Measurements from ENCODE around the gene RNF220. TPM values are rescaled to one million over a fixed set of nuclear protein-coding genes. Genes with fewer than 3 reads are reported as not detected.

The RNF220 gene
- total and polyA plus RNA-seq, 2 of the 13 experiments (the other 11 are each of a cell fraction or from before 2014, with no cell fraction given): 48.2 to 72.1 TPM

GRCh38 chr1:44674113-44675000, 269.3 kb downstream of the RNF220 start, which contains the start of the genes ARMH1 and TMEM53 (continued):
- TF ChIP-seq GFI1 (CRISPR knock-in tag; IDR thresholded peaks at IDR 0.05; ENCODE audit: borderline replicate concordance) (0 out of 2 replicates have a peak, but pooled peaks have one; percentile 21), RFXANK (CRISPR knock-in tag; IDR thresholded peaks at IDR 0.05) (peak; percentile 82; the same call in 1 of the 2 replicates), SIX4 (CRISPR knock-in tag; IDR thresholded peaks at IDR 0.05) (no peak), ZFP41 (CRISPR knock-in tag; IDR thresholded peaks at IDR 0.05; ENCODE audit: borderline replicate concordance) (no peak), DMAP1 (CRISPR knock-in tag; IDR thresholded peaks at IDR 0.05) (peak; percentile 77), RFXAP (CRISPR knock-in tag; IDR thresholded peaks at IDR 0.05; ENCODE audit: borderline replicate concordance) (peak; percentile 99), CREM (IDR thresholded peaks at IDR 0.05) (peak; percentile 61), CREM (CRISPR knock-in tag; IDR thresholded peaks at IDR 0.05) (no peak), DBP (CRISPR knock-in tag; IDR thresholded peaks at IDR 0.05; ENCODE audit: not compliant biosample characterization) (no peak), E2F2 (CRISPR knock-in tag; IDR thresholded peaks at IDR 0.05; ENCODE audit: borderline replicate concordance) (no peak), ZNF256 (CRISPR knock-in tag; conservative IDR thresholded peaks at IDR 0.05) (no peak), ZNF709 (CRISPR knock-in tag; IDR thresholded peaks at IDR 0.05) (peak; percentile 62), ZNF766 (CRISPR knock-in tag; IDR thresholded peaks at IDR 0.05; ENCODE audit: borderline replicate concordance) (peak; percentile 52; the same call in 1 of the 2 replicates), ZNF33B (CRISPR knock-in tag; IDR thresholded peaks at IDR 0.05) (no peak), MYNN (CRISPR knock-in tag; IDR thresholded peaks at IDR 0.05; ENCODE audit: low read depth) (no peak), ZFP91 (CRISPR knock-in tag; IDR thresholded peaks at IDR 0.05; ENCODE audit: borderline replicate concordance) (peak; percentile 68; the same call in 1 of the 2 replicates), NR2C2 (CRISPR knock-in tag; IDR thresholded peaks at IDR 0.05; ENCODE audit: borderline replicate concordance) (peak; percentile 91), SP1 (IDR thresholded peaks at IDR 0.05) (peak; percentile 48; the same call in 1 of the 2 replicates), SP1 (CRISPR knock-in tag; IDR thresholded peaks at IDR 0.05) (peak; percentile 73), YY1 (IDR thresholded peaks at IDR 0.05; ENCODE audit: insufficient read depth, insufficient replicate concordance, low read depth, low read length) (peak; percentile 21), ZNF143 (CRISPR knock-in tag; IDR thresholded peaks at IDR 0.05) (no peak), ZBTB43 (CRISPR knock-in tag; conservative IDR thresholded peaks at IDR 0.05) (no peak), ATF2 (CRISPR knock-in tag; IDR thresholded peaks at IDR 0.05) (peak; percentile 27; the same call in 1 of the 2 replicates), NCOA2 (CRISPR knock-in tag; IDR thresholded peaks at IDR 0.05) (peak; percentile 44; the same call in 1 of the 2 replicates)
